AG09319 (cell line): ENCODE results near the gene PASD1.

Experiments used
- DNase-seq: peaks from one replicate; pipeline ENCODE4 v3.0.0-alpha.2; 2010; ENCODE audit warnings: low read depth; ENCODE audit errors: extremely low read depth
- CTCF ChIP-seq: IDR thresholded peaks from 2 replicates; pipeline ENCODE4 v1.5.1; 2011; ENCODE audit warnings: low read depth, mild to moderate bottlenecking, inconsistent platforms, low read length, moderate library complexity

The PASD1 gene

GRCh38 chrX:151713849-151714248 is 150.4 kb downstream of the PASD1 start:
- TF ChIP-seq CTCF = peak; percentile 40
- no peak for DNase-seq

GRCh38 chrX:151714362-151714761 is 150.9 kb downstream of the PASD1 start:
- DNase-seq = no peak
- no peak for TF ChIP-seq CTCF

GRCh38 chrX:151715752-151716151 is 152.3 kb downstream of the PASD1 start, which contains the start of gene FATE1:
Gene FATE1, plus strand, starts transcription at chrX:151716035. Its CDS starts 85 bp downstream, at chrX:151716120.
- DNase-seq = no peak
- no peak for TF ChIP-seq CTCF

- TF ChIP-seq CTCF = peak; percentile 46
- DNase-seq = peak; percentile 1
These were observed 158.9 kb downstream of the PASD1 start for GRCh38 chrX:151722241-151722846.

- TF ChIP-seq CTCF = no peak
- DNase-seq = no peak
These were observed 159.8 kb downstream of the PASD1 start for GRCh38 chrX:151723156-151723760.

GRCh38 chrX:151724563-151725337 is 161.3 kb downstream of the PASD1 start:
- DNase-seq = no peak
- TF ChIP-seq CTCF = no peak

- TF ChIP-seq CTCF = no peak
- DNase-seq = no peak
These were observed 161.8 kb downstream of the PASD1 start for GRCh38 chrX:151725338-151725614.
